ENCODE results near the gene ISG15. TPM values are rescaled to one million over a fixed set of nuclear protein-coding genes. Genes with fewer than 3 reads are reported as not detected.
"Not testable (repeated sequence)": the region's sequence is repeated elsewhere in the genome, so short reads cannot be mapped to it uniquely, and the experiment has no call there.

The ISG15 gene
- total and polyA plus RNA-seq, 9 of the 15 experiments (the other 6 are each of a cell fraction or from before 2014, with no cell fraction given), result 0.40 to 58.3 (median 12.2) TPM

DNA sequence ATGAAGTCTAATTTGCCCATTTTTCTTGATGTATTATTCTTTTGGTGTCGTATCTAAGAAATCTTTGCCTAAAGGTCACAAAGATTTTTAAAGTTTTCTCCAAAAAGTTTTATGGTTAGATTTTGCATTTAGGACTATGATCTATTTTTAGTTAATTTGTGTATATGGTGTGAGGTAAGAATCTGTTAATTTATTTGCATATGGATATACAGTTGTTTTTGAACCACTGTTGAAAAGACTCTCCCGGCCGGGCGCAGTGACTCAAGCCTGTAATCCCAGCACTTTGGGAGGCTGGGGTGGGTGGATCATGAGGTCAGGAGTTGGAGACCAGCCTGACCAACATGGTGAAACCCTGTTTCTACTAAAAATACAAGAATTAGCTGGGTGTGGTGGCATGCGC, 25.2 kb upstream of the ISG15 start:
- H3K27ac ChIP-seq (ENCODE audit: extremely low read depth, low read depth, low read length); H3K9me3 ChIP-seq (replicated peaks; ENCODE audit: control insufficient read depth, insufficient read depth, low read depth, low read length); H3K4me3 ChIP-seq; CTCF ChIA-PET (ENCODE audit: low intra/inter-chr PET ratio); DNase-seq (ENCODE audit: extremely low read depth in 1 of 4, low spot score in 3 of 4); ATAC-seq; H3K9me1 ChIP-seq (ENCODE audit: control insufficient read depth, insufficient read depth, low read length); H3K4me2 ChIP-seq (ENCODE audit: insufficient read depth, low read length); H2AFZ ChIP-seq (ENCODE audit: low read depth, low read length); H3K9ac ChIP-seq (ENCODE audit: insufficient read depth in 1 of 2, low read depth in 2 of 2, low read length in 2 of 2); H3K36me3 ChIP-seq (ENCODE audit: control insufficient read depth, insufficient read depth, low read length); POLR2A ChIA-PET; H3K79me2 ChIP-seq (ENCODE audit: control insufficient read depth, insufficient read depth, low read length); BruUV-seq (replicated peaks); H4K20me1 ChIP-seq (replicated peaks; ENCODE audit: control insufficient read depth, insufficient read depth, low read length); FAIRE-seq: not testable (repeated sequence)
- Histone ChIP-seq H3K27me3 (ENCODE audit: control insufficient read depth in 2 of 2, insufficient read depth in 2 of 2, low read length in 2 of 2) (peaks cover 19 to 20% of the 10 kb centered on the region in 2 experiments; a peak in 4 of 5 replicates), H3K4me1 (replicated peaks in 1 of 2; ENCODE audit: control insufficient read depth in 2 of 2, insufficient read depth in 2 of 2, low read length in 2 of 2) (peaks cover 0 to 11% of the 10 kb centered on the region in 2 experiments; a peak in 2 of 5 replicates)
- TF ChIP-seq MEF2A (IDR thresholded peaks at IDR 0.05; ENCODE audit: control insufficient read depth, low read depth, low read length) (peak; percentile 85; the same call in 1 of the 2 replicates), EGR1 (conservative IDR thresholded peaks at IDR 0.05) (0 out of 2 replicates have a peak, but pooled peaks have one; percentile 11), MEF2D (tag; conservative IDR thresholded peaks at IDR 0.05; ENCODE audit: low read depth) (peak; percentile 78)
- in situ Hi-C loops (cut with MboI) (loop anchor here (10.0 kb wide), 1 partner anchor 77 kb away; no protein-coding TSS in a partner anchor), intact Hi-C loops (cut with micrococcal nuclease) (loop anchor here (10.0 kb wide), 1 partner anchor 307 kb away; no protein-coding TSS in a partner anchor)
- 17% methylated on average over 5 of the region's 5 CpGs for WGBS (ENCODE audit: insufficient coverage, low coverage, missing lambda C conversion rate)

DNA sequence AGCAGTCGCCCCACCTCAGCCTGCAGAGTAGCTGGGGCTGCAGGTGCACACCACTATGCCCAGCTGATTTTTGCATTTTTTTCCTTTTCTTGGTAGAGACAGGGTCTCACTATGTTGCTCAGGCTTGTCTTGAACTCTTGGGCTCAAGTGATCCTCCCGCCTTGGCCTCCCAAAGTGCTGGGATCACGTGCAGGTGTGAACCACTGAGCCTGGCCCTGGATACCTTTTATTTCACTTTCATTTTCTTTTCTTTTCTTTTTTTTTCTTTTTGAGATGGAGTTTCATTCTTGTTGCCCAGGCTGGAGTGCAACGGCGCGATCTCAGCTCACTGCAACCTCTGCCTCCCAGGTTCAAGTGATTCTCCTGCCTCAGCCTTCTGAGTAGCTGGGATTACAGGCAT, 22.0 kb upstream of the ISG15 start:
- Histone ChIP-seq H3K4me1 (replicated peaks in 1 of 2; ENCODE audit: control insufficient read depth in 2 of 2, insufficient read depth in 2 of 2, low read length in 2 of 2) (peaks cover 0 to 14% of the 10 kb centered on the region in 2 experiments; a peak in 2 of 5 replicates), H3K27me3 (ENCODE audit: control insufficient read depth in 2 of 2, insufficient read depth in 2 of 2, low read length in 2 of 2) (peaks cover 11 to 18% of the 10 kb centered on the region in 2 experiments; a peak in 4 of 5 replicates)
- H3K4me2 ChIP-seq (ENCODE audit: insufficient read depth, low read length); DNase-seq (ENCODE audit: extremely low read depth in 1 of 4, low spot score in 3 of 4); H4K20me1 ChIP-seq (replicated peaks; ENCODE audit: control insufficient read depth, insufficient read depth, low read length); H3K4me3 ChIP-seq; ATAC-seq; H3K36me3 ChIP-seq (ENCODE audit: control insufficient read depth, insufficient read depth, low read length); CTCF ChIA-PET (ENCODE audit: low intra/inter-chr PET ratio); intact Hi-C loops (cut with micrococcal nuclease); H3K9me1 ChIP-seq (ENCODE audit: control insufficient read depth, insufficient read depth, low read length); H3K9me3 ChIP-seq (replicated peaks; ENCODE audit: control insufficient read depth, insufficient read depth, low read depth, low read length); POLR2A ChIA-PET; H3K79me2 ChIP-seq (ENCODE audit: control insufficient read depth, insufficient read depth, low read length); H2AFZ ChIP-seq (ENCODE audit: low read depth, low read length); FAIRE-seq; BruUV-seq (replicated peaks); H3K27ac ChIP-seq (ENCODE audit: extremely low read depth, low read depth, low read length); H3K9ac ChIP-seq (ENCODE audit: insufficient read depth in 1 of 2, low read depth in 2 of 2, low read length in 2 of 2); in situ Hi-C loops (cut with MboI): not testable (repeated sequence)
- whole genome bisulfite sequencing (ENCODE audit: insufficient coverage, low coverage, missing lambda C conversion rate), result 25% methylated on average over 6 of the region's 6 CpGs
